T-helper 1 cell treated with Interleukin-12 subunit alpha and Interleukin-12 subunit beta and Interleukin-4 antibody, amounts not matched to agents 30 μg/mL and 1 μg/mL, for 36 hours (primary cell): ENCODE data around the gene PDGFB.

Experiments used
- H3K27ac Mint-ChIP-seq: one replicate; pipeline ENCODE4 v1.8.0; 2021; ENCODE audit warnings: mild to moderate bottlenecking, mixed read lengths
- H3K27me3 Mint-ChIP-seq: one replicate; pipeline ENCODE4 v1.8.0; 2021; ENCODE audit warnings: low read depth, mixed read lengths
- H3K36me3 Mint-ChIP-seq: one replicate; pipeline ENCODE4 v1.8.0; 2021; ENCODE audit warnings: low read depth, mixed read lengths
- H3K4me1 Mint-ChIP-seq: one replicate; pipeline ENCODE4 v1.8.0; 2021; ENCODE audit warnings: low read depth, mixed read lengths
- H3K4me3 Mint-ChIP-seq: one replicate; pipeline ENCODE4 v1.8.0; 2021; ENCODE audit warnings: mild to moderate bottlenecking, moderate library complexity, mixed read lengths
- H3K9me3 Mint-ChIP-seq: one replicate; pipeline ENCODE4 v1.8.0; 2021; ENCODE audit warnings: mixed read lengths

PDGFB gene

GRCh38 chr22:39252461-39253434 lies 8.0 kb upstream of the PDGFB start:
- H3K27ac Mint-ChIP-seq: peak overlapping the region; percentile 70
- H3K9me3 Mint-ChIP-seq: no peaks in the 10 kb centered on the region
- H3K36me3 Mint-ChIP-seq: no peaks in the 10 kb centered on the region
- peaks cover 25% of the 10 kb centered on the region for H3K4me1 Mint-ChIP-seq
- peak overlapping the region; percentile 31 for H3K4me3 Mint-ChIP-seq
- H3K27me3 Mint-ChIP-seq: peaks cover 28% of the 10 kb centered on the region

- Mint-ChIP-seq H3K9me3 (no peaks in the 10 kb centered on the region), H3K4me3 (no peak overlapping the region), H3K27me3 (peaks cover 35% of the 10 kb centered on the region), H3K36me3 (no peaks in the 10 kb centered on the region), H3K4me1 (peaks cover 25% of the 10 kb centered on the region), H3K27ac (no peak overlapping the region)
Observed at GRCh38 chr22:39251762-39252460, 7.1 kb upstream of the PDGFB start.

GRCh38 chr22:39250838-39251237 lies 6.1 kb upstream of the PDGFB start:
- Mint-ChIP-seq H3K27ac (no peak overlapping the region), H3K36me3 (peaks cover under 1% of the 10 kb centered on the region), H3K27me3 (peaks cover 46% of the 10 kb centered on the region), H3K4me1 (peaks cover 24% of the 10 kb centered on the region), H3K4me3 (no peak overlapping the region), H3K9me3 (no peaks in the 10 kb centered on the region)

GRCh38 chr22:39250131-39250530 lies 5.3 kb upstream of the PDGFB start:
- no peak overlapping the region for H3K27ac Mint-ChIP-seq
- H3K9me3 Mint-ChIP-seq: no peaks in the 10 kb centered on the region
- peaks cover 53% of the 10 kb centered on the region for H3K27me3 Mint-ChIP-seq
- no peak overlapping the region for H3K4me3 Mint-ChIP-seq
- H3K4me1 Mint-ChIP-seq: peaks cover 21% of the 10 kb centered on the region
- H3K36me3 Mint-ChIP-seq: peaks cover 2% of the 10 kb centered on the region

GRCh38 chr22:39249086-39249704 lies 4.4 kb upstream of the PDGFB start:
- Mint-ChIP-seq H3K9me3 (no peaks in the 10 kb centered on the region), H3K36me3 (peaks cover 2% of the 10 kb centered on the region), H3K27ac (no peak overlapping the region), H3K4me3 (no peak overlapping the region), H3K27me3 (peaks cover 60% of the 10 kb centered on the region), H3K4me1 (peaks cover 15% of the 10 kb centered on the region)

- Mint-ChIP-seq H3K27me3 (peaks cover 67% of the 10 kb centered on the region), H3K9me3 (no peaks in the 10 kb centered on the region), H3K4me3 (no peak overlapping the region), H3K27ac (no peak overlapping the region), H3K36me3 (peaks cover 2% of the 10 kb centered on the region), H3K4me1 (peaks cover 14% of the 10 kb centered on the region)
Observed at GRCh38 chr22:39248254-39248653, 3.5 kb upstream of the PDGFB start.

GRCh38 chr22:39247361-39247760 lies 2.6 kb upstream of the PDGFB start:
- no peaks in the 10 kb centered on the region for H3K9me3 Mint-ChIP-seq
- H3K27ac Mint-ChIP-seq: no peak overlapping the region
- H3K27me3 Mint-ChIP-seq: peaks cover 73% of the 10 kb centered on the region
- H3K36me3 Mint-ChIP-seq: peaks cover 2% of the 10 kb centered on the region
- peaks cover 11% of the 10 kb centered on the region for H3K4me1 Mint-ChIP-seq
- no peak overlapping the region for H3K4me3 Mint-ChIP-seq

- peaks cover 11% of the 10 kb centered on the region for H3K4me1 Mint-ChIP-seq
- no peaks in the 10 kb centered on the region for H3K9me3 Mint-ChIP-seq
- H3K27me3 Mint-ChIP-seq: peaks cover 71% of the 10 kb centered on the region
- no peak overlapping the region for H3K4me3 Mint-ChIP-seq
- peaks cover 2% of the 10 kb centered on the region for H3K36me3 Mint-ChIP-seq
- H3K27ac Mint-ChIP-seq: no peak overlapping the region
Observed at GRCh38 chr22:39246690-39247332, 2.0 kb upstream of the PDGFB start.

GRCh38 chr22:39246217-39246616 lies 1.4 kb upstream of the PDGFB start:
- no peak overlapping the region for H3K4me3 Mint-ChIP-seq
- H3K27me3 Mint-ChIP-seq: peaks cover 71% of the 10 kb centered on the region
- H3K36me3 Mint-ChIP-seq: peaks cover 7% of the 10 kb centered on the region
- no peak overlapping the region for H3K27ac Mint-ChIP-seq
- H3K9me3 Mint-ChIP-seq: no peaks in the 10 kb centered on the region
- peaks cover 16% of the 10 kb centered on the region for H3K4me1 Mint-ChIP-seq

GRCh38 chr22:39245130-39246039 lies 603 bp upstream of the PDGFB start:
- Mint-ChIP-seq H3K4me1 (peaks cover 25% of the 10 kb centered on the region), H3K27me3 (peaks cover 71% of the 10 kb centered on the region), H3K9me3 (no peaks in the 10 kb centered on the region), H3K27ac (no peak overlapping the region), H3K36me3 (peaks cover 7% of the 10 kb centered on the region), H3K4me3 (peak overlapping the region; percentile 54)

GRCh38 chr22:39244136-39244495 lies 666 bp downstream of the PDGFB start:
- Mint-ChIP-seq H3K4me3 (peak overlapping the region; percentile 74), H3K27ac (peak overlapping the region; percentile 20), H3K9me3 (no peaks in the 10 kb centered on the region), H3K27me3 (peaks cover 71% of the 10 kb centered on the region), H3K36me3 (peaks cover 7% of the 10 kb centered on the region), H3K4me1 (peaks cover 28% of the 10 kb centered on the region)

- Mint-ChIP-seq H3K4me3 (peak overlapping the region; percentile 57), H3K27me3 (peaks cover 75% of the 10 kb centered on the region), H3K4me1 (peaks cover 28% of the 10 kb centered on the region), H3K27ac (no peak overlapping the region), H3K36me3 (peaks cover 7% of the 10 kb centered on the region), H3K9me3 (no peaks in the 10 kb centered on the region)
Observed at GRCh38 chr22:39243439-39244135, 1.2 kb downstream of the PDGFB start.
